ENCODE results near the gene ANKH. TPM values are rescaled to one million over a fixed set of nuclear protein-coding genes. Genes with fewer than 3 reads are reported as not detected.

Gene ANKH
- polyA plus RNA-seq, 1 donor from 2014 or later: 9.9 TPM

DNA sequence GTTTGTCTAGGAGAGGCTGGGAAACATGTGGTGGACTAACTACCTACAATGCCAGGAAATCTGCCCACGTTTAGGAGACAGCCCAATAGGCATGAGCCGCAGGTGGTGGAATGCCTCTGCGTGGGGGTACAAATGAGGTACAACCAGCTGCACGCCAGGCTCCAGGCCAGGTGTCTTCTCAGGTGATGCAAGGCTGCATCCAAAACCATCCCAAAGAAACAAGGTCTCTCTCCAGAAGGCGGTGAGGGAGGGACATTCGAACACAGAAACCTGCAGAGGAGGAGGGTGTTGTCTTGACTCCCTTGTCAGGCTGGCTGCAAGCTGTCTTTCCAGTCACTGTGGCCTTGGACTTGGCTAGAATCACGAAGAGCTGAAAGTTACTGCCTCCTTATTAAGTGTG lies 11.6 kb downstream of the ANKH start:
- peaks cover 6% of the 10 kb centered on the region for H3K79me2 ChIP-seq (replicated peaks; ENCODE audit: insufficient read depth, low read length)
- H3F3A ChIP-seq (ENCODE audit: insufficient read depth, low read length, poor library complexity, severe bottlenecking): no peaks in the 10 kb centered on the region
- no peak overlapping the region for H3K9ac ChIP-seq (ENCODE audit: low read length)
- H4K20me1 ChIP-seq (ENCODE audit: insufficient read depth): no peaks in the 10 kb centered on the region
- no peaks in the 10 kb centered on the region for H3K36me3 ChIP-seq (ENCODE audit: insufficient read depth, low read length)
- no peak overlapping the region for H3K4me3 ChIP-seq (ENCODE audit: low read length)
- TF ChIP-seq TAF1 (IDR thresholded peaks at IDR 0.05; ENCODE audit: low read depth) (no peak), REST (IDR thresholded peaks at IDR 0.05; ENCODE audit: borderline replicate concordance) (no peak), POLR2AphosphoS5 (IDR thresholded peaks at IDR 0.05) (no peak), SMC3 (conservative IDR thresholded peaks at IDR 0.05; ENCODE audit: poor library complexity) (no peak), EP300 (conservative IDR thresholded peaks at IDR 0.05; ENCODE audit: poor library complexity, severe bottlenecking) (no peak), MXI1 (conservative IDR thresholded peaks at IDR 0.05; ENCODE audit: poor library complexity, severe bottlenecking) (no peak), RAD21 (conservative IDR thresholded peaks at IDR 0.05) (no peak), CTCF (IDR thresholded peaks at IDR 0.05; ENCODE audit: poor library complexity, severe bottlenecking) (no peak), EZH2 (IDR thresholded peaks at IDR 0.05; ENCODE audit: borderline replicate concordance, insufficient read depth, low read length, poor library complexity, severe bottlenecking) (no peak)
- no peaks in the 10 kb centered on the region for H3K9me3 ChIP-seq (ENCODE audit: low read length)
- H3K27me3 ChIP-seq (ENCODE audit: insufficient read depth, low read depth, low read length): no peaks in the 10 kb centered on the region
- H2AFZ ChIP-seq (ENCODE audit: low read depth, low read length): no peak overlapping the region
- no peak overlapping the region for H3K27ac ChIP-seq (ENCODE audit: low read length)
- no peaks in the 10 kb centered on the region for H3K9me2 ChIP-seq (ENCODE audit: insufficient read depth, low read length)
- no peak overlapping the region for H3K4me2 ChIP-seq (ENCODE audit: low read length)

- H3K4me2 ChIP-seq (ENCODE audit: low read length): no peak overlapping the region
- no peaks in the 10 kb centered on the region for H3K27me3 ChIP-seq (ENCODE audit: insufficient read depth, low read depth, low read length)
- peaks cover 5% of the 10 kb centered on the region for H3K79me2 ChIP-seq (replicated peaks; ENCODE audit: insufficient read depth, low read length)
- no peak overlapping the region for H3K4me3 ChIP-seq (ENCODE audit: low read length)
- H3K9me3 ChIP-seq (ENCODE audit: low read length): no peaks in the 10 kb centered on the region
- H3K27ac ChIP-seq (ENCODE audit: low read length): no peak overlapping the region
- TF ChIP-seq MXI1 (conservative IDR thresholded peaks at IDR 0.05; ENCODE audit: poor library complexity, severe bottlenecking) (no peak), POLR2AphosphoS5 (IDR thresholded peaks at IDR 0.05) (no peak), RAD21 (conservative IDR thresholded peaks at IDR 0.05) (no peak), TAF1 (IDR thresholded peaks at IDR 0.05; ENCODE audit: low read depth) (no peak), CTCF (IDR thresholded peaks at IDR 0.05; ENCODE audit: poor library complexity, severe bottlenecking) (no peak), EP300 (conservative IDR thresholded peaks at IDR 0.05; ENCODE audit: poor library complexity, severe bottlenecking) (no peak), SMC3 (conservative IDR thresholded peaks at IDR 0.05; ENCODE audit: poor library complexity) (no peak), REST (IDR thresholded peaks at IDR 0.05; ENCODE audit: borderline replicate concordance) (no peak), EZH2 (IDR thresholded peaks at IDR 0.05; ENCODE audit: borderline replicate concordance, insufficient read depth, low read length, poor library complexity, severe bottlenecking) (no peak)
- no peaks in the 10 kb centered on the region for H4K20me1 ChIP-seq (ENCODE audit: insufficient read depth)
- H2AFZ ChIP-seq (ENCODE audit: low read depth, low read length): no peak overlapping the region
- no peak overlapping the region for H3K9ac ChIP-seq (ENCODE audit: low read length)
- no peaks in the 10 kb centered on the region for H3K9me2 ChIP-seq (ENCODE audit: insufficient read depth, low read length)
- no peaks in the 10 kb centered on the region for H3F3A ChIP-seq (ENCODE audit: insufficient read depth, low read length, poor library complexity, severe bottlenecking)
- H3K36me3 ChIP-seq (ENCODE audit: insufficient read depth, low read length): no peaks in the 10 kb centered on the region
These were observed 12.4 kb downstream of the ANKH start for GRCh38 chr5:14859150-14859549.

Data from neural cell (in vitro differentiated cells).